Measurements from ENCODE around the gene SLC16A13. TPM values are rescaled to one million over a fixed set of nuclear protein-coding genes. Genes with fewer than 3 reads are reported as not detected.

SLC16A13 gene
- total RNA-seq, 1 experiment from 2014 or later, result 0.48 TPM

- Histone ChIP-seq H3K4me3 (ENCODE audit: insufficient read depth, low read depth, low read length) (no peak overlapping the region), H3K27me3 (ENCODE audit: control insufficient read depth, insufficient read depth, low read length) (peaks cover 30% of the 10 kb centered on the region), H3K36me3 (replicated peaks; ENCODE audit: control insufficient read depth, insufficient read depth, low read length) (peaks cover 3% of the 10 kb centered on the region)
- DNase-seq, result peak; percentile 59
These were observed 16.4 kb upstream of the SLC16A13 start for GRCh38 chr17:7019367-7019766.

- peaks cover 3% of the 10 kb centered on the region for H3K36me3 ChIP-seq (replicated peaks; ENCODE audit: control insufficient read depth, insufficient read depth, low read length)
- peak overlapping the region; percentile 28 for H3K4me3 ChIP-seq (ENCODE audit: insufficient read depth, low read depth, low read length)
- DNase-seq, result peak; percentile 89
- H3K27me3 ChIP-seq (ENCODE audit: control insufficient read depth, insufficient read depth, low read length), result peaks cover 30% of the 10 kb centered on the region
These were observed 15.8 kb upstream of the SLC16A13 start for GRCh38 chr17:7019839-7020519.

GRCh38 chr17:7020894-7021664 is 14.7 kb upstream of the SLC16A13 start:
- H3K27me3 ChIP-seq (ENCODE audit: control insufficient read depth, insufficient read depth, low read length), result peaks cover 30% of the 10 kb centered on the region
- DNase-seq, result peak; percentile 37
- H3K4me3 ChIP-seq (ENCODE audit: insufficient read depth, low read depth, low read length), result no peak overlapping the region
- H3K36me3 ChIP-seq (replicated peaks; ENCODE audit: control insufficient read depth, insufficient read depth, low read length), result peaks cover 3% of the 10 kb centered on the region

- Histone ChIP-seq H3K36me3 (replicated peaks; ENCODE audit: control insufficient read depth, insufficient read depth, low read length) (no peaks in the 10 kb centered on the region; the same call in none of the 2 replicates), H3K4me3 (ENCODE audit: insufficient read depth, low read depth, low read length) (peak overlapping the region; percentile 74)
- DNase-seq, result peak; percentile 97
These were observed 13.6 kb upstream of the SLC16A13 start for GRCh38 chr17:7021993-7022778.

GRCh38 chr17:7022781-7023571 is 12.8 kb upstream of the SLC16A13 start, which contains the start of gene BCL6B:
BCL6B (plus strand) TSS chr17:7023050; CDS start chr17:7023672, 622 bp downstream.
- Histone ChIP-seq H3K4me3 (ENCODE audit: insufficient read depth, low read depth, low read length) (peak within 1 kb of the TSS; percentile 74), H3K27me3 (ENCODE audit: control insufficient read depth, insufficient read depth, low read length) (peaks cover 30% of the 10 kb centered on the region), H3K36me3 (replicated peaks; ENCODE audit: control insufficient read depth, insufficient read depth, low read length) (no peaks in the 10 kb centered on the region; the same call in 1 of the 2 replicates)
- DNase-seq, result peak; percentile 86

More at GRCh38 chr17:7021993-7022778, 13.6 kb upstream of the SLC16A13 start:
- peaks cover 30% of the 10 kb centered on the region for H3K27me3 ChIP-seq (ENCODE audit: control insufficient read depth, insufficient read depth, low read length)

- peak overlapping the region; percentile 74 for H3K4me3 ChIP-seq (ENCODE audit: insufficient read depth, low read depth, low read length)
- H3K36me3 ChIP-seq (replicated peaks; ENCODE audit: control insufficient read depth, insufficient read depth, low read length), result no peaks in the 10 kb centered on the region; the same call in 1 of the 2 replicates
- peak; percentile 99 for DNase-seq
- peaks cover 30% of the 10 kb centered on the region for H3K27me3 ChIP-seq (ENCODE audit: control insufficient read depth, insufficient read depth, low read length)
These were observed 12.0 kb upstream of the SLC16A13 start for GRCh38 chr17:7023576-7024401.

- no peak for DNase-seq
These were observed 11.4 kb upstream of the SLC16A13 start for GRCh38 chr17:7024402-7024785.

GRCh38 chr17:7025245-7025644 is 10.6 kb upstream of the SLC16A13 start:
- DNase-seq, result no peak

More at GRCh38 chr17:7024402-7024785, 11.4 kb upstream of the SLC16A13 start:
- Histone ChIP-seq H3K27me3 (ENCODE audit: control insufficient read depth, insufficient read depth, low read length) (peaks cover 30% of the 10 kb centered on the region), H3K4me3 (ENCODE audit: insufficient read depth, low read depth, low read length) (no peak overlapping the region), H3K36me3 (replicated peaks; ENCODE audit: control insufficient read depth, insufficient read depth, low read length) (no peaks in the 10 kb centered on the region; the same call in 1 of the 2 replicates)

GRCh38 chr17:7026471-7027115 is 9.2 kb upstream of the SLC16A13 start:
- DNase-seq, result no peak
- no peaks in the 10 kb centered on the region; the same call in 1 of the 2 replicates for H3K36me3 ChIP-seq (replicated peaks; ENCODE audit: control insufficient read depth, insufficient read depth, low read length)
- no peak overlapping the region for H3K4me3 ChIP-seq (ENCODE audit: insufficient read depth, low read depth, low read length)
- H3K27me3 ChIP-seq (ENCODE audit: control insufficient read depth, insufficient read depth, low read length), result peaks cover 18% of the 10 kb centered on the region

More at GRCh38 chr17:7025245-7025644, 10.6 kb upstream of the SLC16A13 start:
- H3K27me3 ChIP-seq (ENCODE audit: control insufficient read depth, insufficient read depth, low read length), result peaks cover 30% of the 10 kb centered on the region
- no peak overlapping the region for H3K4me3 ChIP-seq (ENCODE audit: insufficient read depth, low read depth, low read length)
- H3K36me3 ChIP-seq (replicated peaks; ENCODE audit: control insufficient read depth, insufficient read depth, low read length), result no peaks in the 10 kb centered on the region; the same call in 1 of the 2 replicates

- no peak for DNase-seq
- Histone ChIP-seq H3K27me3 (ENCODE audit: control insufficient read depth, insufficient read depth, low read length) (peaks cover 12% of the 10 kb centered on the region), H3K36me3 (replicated peaks; ENCODE audit: control insufficient read depth, insufficient read depth, low read length) (no peaks in the 10 kb centered on the region; the same call in 1 of the 2 replicates), H3K4me3 (ENCODE audit: insufficient read depth, low read depth, low read length) (no peak overlapping the region)
These were observed 8.5 kb upstream of the SLC16A13 start for GRCh38 chr17:7027335-7027734.

- Histone ChIP-seq H3K36me3 (replicated peaks; ENCODE audit: control insufficient read depth, insufficient read depth, low read length) (no peaks in the 10 kb centered on the region; the same call in 1 of the 2 replicates), H3K27me3 (ENCODE audit: control insufficient read depth, insufficient read depth, low read length) (no peaks in the 10 kb centered on the region; the same call in 1 of the 2 replicates), H3K4me3 (ENCODE audit: insufficient read depth, low read depth, low read length) (no peak overlapping the region)
- DNase-seq, result no peak
These were observed 6.7 kb upstream of the SLC16A13 start for GRCh38 chr17:7029096-7029495.

- no peak for DNase-seq
- Histone ChIP-seq H3K4me3 (ENCODE audit: insufficient read depth, low read depth, low read length) (no peak overlapping the region), H3K36me3 (replicated peaks; ENCODE audit: control insufficient read depth, insufficient read depth, low read length) (no peaks in the 10 kb centered on the region; the same call in 1 of the 2 replicates), H3K27me3 (ENCODE audit: control insufficient read depth, insufficient read depth, low read length) (no peaks in the 10 kb centered on the region; the same call in 1 of the 2 replicates)
These were observed 6.2 kb upstream of the SLC16A13 start for GRCh38 chr17:7029659-7030058.

Measured in H7 (cell line).